Spleen (tissue), 7 donors: ENCODE data around the gene RRAGB.

Experiments
- POLR2AphosphoS5 ChIP-seq, 3 donors: sonication (generic); formaldehyde crosslinking; IDR thresholded peaks; one replicate each; pipeline ENCODE4 v1.5.1; 2017; ENCODE audit warnings: antibody characterized with exemption in 3 of 3
- TF ChIP-seq, protein P1 (sequence below), 11 experiments: fragments of 200-600 bp in 7 of 11; fragments of 450-650 bp in 4 of 11; sonication (generic) in 4 of 11; IDR thresholded peaks in 8 of 11; conservative IDR thresholded peaks in 3 of 11; 1 replicate in 7 of 11; 2 replicates in 4 of 11; pipeline versions ENCODE4 v1.4.0 to v1.8.0; 2016 to 2021; ENCODE audit warnings: antibody characterized with exemption in 11 of 11, inconsistent platforms in 4 of 11, mild to moderate bottlenecking in 1 of 11
- donor health status: DM: no; HTN: no; CAD: no; lungs with moderate emphysema.
- donor health status: DM: no; HTN: no; CAD: no.
- donor health status: DM: no; HTN: no; CAD: no.

GRCh38 chrX:55713631-55714030, 3.9 kb upstream of the RRAGB start:
- TF ChIP-seq POLR2AphosphoS5 (IDR thresholded peaks at IDR 0.05), result no peak
- TF ChIP-seq, protein P1, sequence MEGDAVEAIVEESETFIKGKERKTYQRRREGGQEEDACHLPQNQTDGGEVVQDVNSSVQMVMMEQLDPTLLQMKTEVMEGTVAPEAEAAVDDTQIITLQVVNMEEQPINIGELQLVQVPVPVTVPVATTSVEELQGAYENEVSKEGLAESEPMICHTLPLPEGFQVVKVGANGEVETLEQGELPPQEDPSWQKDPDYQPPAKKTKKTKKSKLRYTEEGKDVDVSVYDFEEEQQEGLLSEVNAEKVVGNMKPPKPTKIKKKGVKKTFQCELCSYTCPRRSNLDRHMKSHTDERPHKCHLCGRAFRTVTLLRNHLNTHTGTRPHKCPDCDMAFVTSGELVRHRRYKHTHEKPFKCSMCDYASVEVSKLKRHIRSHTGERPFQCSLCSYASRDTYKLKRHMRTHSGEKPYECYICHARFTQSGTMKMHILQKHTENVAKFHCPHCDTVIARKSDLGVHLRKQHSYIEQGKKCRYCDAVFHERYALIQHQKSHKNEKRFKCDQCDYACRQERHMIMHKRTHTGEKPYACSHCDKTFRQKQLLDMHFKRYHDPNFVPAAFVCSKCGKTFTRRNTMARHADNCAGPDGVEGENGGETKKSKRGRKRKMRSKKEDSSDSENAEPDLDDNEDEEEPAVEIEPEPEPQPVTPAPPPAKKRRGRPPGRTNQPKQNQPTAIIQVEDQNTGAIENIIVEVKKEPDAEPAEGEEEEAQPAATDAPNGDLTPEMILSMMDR (IDR thresholded peaks at IDR 0.05 in 8 of 11, conservative IDR thresholded peaks at IDR 0.05 in 3 of 11), result no peak
